Measurements from ENCODE around the gene C3AR1.

DNA sequence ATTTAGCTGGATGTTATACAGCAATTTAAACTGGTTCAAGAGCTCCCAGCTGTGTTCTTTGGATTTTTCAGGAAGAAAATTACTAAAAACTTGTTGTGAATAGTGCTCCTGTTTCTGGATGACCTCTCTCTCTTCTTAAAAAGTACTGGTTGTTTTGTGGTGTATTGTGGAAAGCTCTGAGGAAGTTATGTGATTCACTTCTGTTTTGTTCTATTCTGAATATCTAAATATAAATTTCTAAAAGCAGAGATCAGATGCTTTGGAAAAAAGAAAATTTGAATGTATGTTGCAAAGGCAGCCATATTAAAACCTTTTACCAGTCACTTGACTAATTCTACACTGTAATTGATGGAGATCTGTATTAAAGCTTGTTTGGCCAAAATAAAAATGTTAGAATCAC lies 3.4 kb upstream of the C3AR1 start:
- TF ChIP-seq, protein P1, sequence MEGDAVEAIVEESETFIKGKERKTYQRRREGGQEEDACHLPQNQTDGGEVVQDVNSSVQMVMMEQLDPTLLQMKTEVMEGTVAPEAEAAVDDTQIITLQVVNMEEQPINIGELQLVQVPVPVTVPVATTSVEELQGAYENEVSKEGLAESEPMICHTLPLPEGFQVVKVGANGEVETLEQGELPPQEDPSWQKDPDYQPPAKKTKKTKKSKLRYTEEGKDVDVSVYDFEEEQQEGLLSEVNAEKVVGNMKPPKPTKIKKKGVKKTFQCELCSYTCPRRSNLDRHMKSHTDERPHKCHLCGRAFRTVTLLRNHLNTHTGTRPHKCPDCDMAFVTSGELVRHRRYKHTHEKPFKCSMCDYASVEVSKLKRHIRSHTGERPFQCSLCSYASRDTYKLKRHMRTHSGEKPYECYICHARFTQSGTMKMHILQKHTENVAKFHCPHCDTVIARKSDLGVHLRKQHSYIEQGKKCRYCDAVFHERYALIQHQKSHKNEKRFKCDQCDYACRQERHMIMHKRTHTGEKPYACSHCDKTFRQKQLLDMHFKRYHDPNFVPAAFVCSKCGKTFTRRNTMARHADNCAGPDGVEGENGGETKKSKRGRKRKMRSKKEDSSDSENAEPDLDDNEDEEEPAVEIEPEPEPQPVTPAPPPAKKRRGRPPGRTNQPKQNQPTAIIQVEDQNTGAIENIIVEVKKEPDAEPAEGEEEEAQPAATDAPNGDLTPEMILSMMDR (optimal IDR thresholded peaks at IDR 0.05 in 1 of 3, IDR thresholded peaks at IDR 0.05 in 1 of 3, conservative IDR thresholded peaks at IDR 0.05 in 1 of 3; ENCODE audit: extremely low read depth in 1 of 3, insufficient read depth in 2 of 3, low read length in 3 of 3): no peak
- TF ChIP-seq EZH2 (IDR thresholded peaks at IDR 0.05; ENCODE audit: low read length): no peak

Data from keratinocyte (primary cell).